Right hindlimb (tissue), 1 donor: ENCODE results near the gene TRMT6.

Experiments used
- DNase-seq: peaks from one replicate; pipeline ENCODE4 v3.0.0-alpha.2; 2018

The TRMT6 gene

DNA sequence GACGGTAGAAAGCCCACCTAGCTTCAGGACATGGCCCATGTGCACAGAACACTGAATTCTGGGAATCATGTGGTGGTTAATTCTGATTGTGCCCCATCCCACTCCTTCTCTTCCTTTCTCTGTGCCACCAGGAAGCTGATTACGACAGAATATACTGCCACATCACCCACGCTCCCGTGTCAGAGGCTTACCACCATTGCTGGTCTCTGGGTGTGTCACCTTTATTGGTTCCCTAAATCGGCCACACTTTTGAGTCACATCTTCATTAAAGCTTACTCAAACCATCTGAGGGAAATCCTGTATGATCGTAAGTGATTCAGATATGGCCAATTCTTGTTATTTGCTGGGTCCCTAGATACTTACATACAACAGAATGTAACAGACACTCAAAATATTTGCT, 3.1 kb downstream of the TRMT6 start:
- DNase-seq: no peak

GRCh38 chr20:5945963-5946362, 4.4 kb downstream of the TRMT6 start:
- DNase-seq: no peak

GRCh38 chr20:5938456-5939029, 11.8 kb downstream of the TRMT6 start:
- DNase-seq: no peak

DNA sequence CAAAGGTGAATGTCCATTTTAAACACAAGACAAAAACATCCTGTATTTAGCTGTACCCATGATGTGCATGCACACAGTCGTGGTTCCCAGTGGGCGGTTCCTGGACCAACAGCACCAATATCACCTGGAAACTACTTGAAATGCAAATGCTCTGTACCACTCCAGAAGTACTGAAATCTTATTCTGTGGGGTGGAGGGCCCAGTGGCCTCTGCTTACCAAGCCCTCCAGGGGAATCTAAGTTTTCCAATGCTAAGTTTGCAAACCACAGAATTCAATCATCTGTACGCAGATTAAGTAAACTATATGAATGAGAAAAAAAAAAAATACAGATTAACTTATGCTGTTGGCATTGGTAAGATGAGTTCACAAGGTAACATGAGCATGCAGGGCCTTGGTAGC, 14.1 kb downstream of the TRMT6 start:
- DNase-seq: no peak

DNA sequence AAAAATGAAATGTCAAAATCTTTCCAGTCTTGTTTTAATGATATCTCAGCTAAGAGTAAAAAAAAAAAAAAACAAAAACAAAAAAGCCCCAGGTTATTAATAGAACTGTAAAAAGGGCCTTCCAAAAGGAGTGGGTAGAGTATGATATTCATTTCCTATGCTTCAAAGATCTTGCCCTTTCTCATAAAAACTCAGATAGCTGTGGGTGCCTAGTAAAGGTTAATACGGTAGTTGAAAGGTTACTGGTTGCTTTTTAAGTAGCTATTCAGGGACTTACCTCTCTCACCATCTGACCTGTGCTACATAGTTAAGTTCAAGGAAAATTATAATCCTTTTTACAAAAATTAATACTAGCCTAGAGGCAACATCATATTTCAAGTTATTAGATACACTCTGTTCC, 14.9 kb downstream of the TRMT6 start:
- DNase-seq: no peak

DNA sequence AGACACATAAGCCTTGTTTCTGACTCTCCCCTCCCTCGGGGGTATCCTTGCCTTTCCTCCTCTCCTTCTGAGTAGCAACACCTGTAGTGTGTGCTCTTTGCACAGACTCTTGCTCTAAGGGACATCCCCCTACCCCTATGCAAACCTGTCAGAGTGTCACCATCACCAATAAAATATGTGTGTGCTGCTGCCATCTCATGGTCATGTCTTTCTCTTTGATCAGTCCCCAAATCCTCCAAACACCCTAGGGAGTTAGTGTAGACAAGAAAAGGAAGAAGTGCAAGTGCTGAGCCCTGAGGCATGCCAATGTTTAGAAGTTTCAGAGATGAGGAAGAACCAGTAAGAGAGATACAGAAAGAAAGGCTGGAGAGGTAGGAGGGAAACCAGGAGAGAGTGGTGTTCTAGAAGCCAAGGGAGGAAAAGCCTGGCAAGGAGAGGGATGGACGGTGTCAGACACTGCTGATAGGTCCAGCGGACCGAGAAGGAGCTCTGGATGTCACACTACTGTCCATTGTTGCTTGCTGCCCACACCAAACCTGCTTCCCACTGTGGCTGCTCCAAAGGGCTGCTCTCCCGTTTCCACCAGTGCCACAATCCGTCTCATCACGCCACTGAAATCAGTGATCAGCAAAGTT, 16.4 kb downstream of the TRMT6 start:
- no peak for DNase-seq

GRCh38 chr20:5932796-5933195, 17.5 kb downstream of the TRMT6 start:
- no peak for DNase-seq

DNA sequence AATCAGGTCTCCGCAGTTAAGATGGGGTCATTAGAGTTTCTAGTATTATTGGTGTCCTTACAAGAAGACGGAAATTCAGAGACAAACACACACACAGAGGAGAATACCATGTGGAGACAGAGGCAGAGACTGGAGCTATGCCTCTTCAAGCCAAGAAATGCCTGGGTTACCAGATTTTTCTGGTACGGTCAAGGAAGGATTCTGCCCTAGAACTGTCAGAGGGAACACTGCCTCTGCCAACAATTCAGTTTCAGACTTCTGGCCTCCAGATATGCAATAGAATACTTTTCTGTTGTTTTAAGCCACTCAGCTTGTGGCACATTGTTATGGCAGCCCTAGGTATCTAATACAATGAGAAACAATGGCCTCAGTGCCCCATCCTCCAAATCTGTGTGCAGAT, 18.9 kb downstream of the TRMT6 start:
- DNase-seq: no peak

DNA sequence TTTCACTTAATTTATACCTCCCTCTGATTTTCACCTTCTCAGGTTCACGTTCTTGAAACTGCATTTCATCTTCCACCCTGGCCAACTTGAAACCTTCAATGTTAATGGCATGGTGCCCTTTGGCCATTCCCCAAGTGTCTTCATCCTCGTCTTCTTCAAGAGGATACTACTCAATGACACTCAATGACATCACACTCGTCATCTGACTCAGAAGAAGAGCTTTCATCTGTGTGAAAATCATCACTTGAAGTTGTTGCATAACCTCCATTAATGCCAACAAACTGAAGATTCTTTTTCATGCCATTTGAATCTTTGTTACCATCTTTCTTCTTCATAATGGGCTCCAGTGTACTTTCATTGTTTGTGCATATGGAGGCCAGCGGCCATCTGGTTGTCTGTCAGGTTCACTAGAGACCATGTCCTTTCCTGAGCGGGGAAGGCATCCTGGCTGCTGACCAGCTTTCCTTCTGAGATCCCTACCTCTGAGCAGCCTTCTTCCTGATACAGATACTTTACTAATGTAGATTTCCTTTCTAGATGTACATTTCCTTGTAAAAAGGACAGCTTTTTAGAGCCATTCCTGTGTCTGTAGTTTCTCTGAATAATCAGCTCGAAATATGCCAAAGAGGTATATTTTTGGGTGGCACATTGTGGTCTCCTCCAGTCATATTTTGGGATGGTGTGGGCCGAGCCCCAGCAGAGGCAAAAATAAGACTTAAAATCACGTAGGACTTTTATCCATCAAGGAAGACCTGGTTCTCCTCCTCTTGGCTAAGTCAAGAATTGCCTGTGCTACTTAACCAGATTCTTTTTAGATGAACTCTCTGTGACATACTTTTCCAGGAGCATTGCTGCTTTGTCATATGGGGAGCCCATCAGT, 21.3 kb downstream of the TRMT6 start:
- no peak for DNase-seq

DNA sequence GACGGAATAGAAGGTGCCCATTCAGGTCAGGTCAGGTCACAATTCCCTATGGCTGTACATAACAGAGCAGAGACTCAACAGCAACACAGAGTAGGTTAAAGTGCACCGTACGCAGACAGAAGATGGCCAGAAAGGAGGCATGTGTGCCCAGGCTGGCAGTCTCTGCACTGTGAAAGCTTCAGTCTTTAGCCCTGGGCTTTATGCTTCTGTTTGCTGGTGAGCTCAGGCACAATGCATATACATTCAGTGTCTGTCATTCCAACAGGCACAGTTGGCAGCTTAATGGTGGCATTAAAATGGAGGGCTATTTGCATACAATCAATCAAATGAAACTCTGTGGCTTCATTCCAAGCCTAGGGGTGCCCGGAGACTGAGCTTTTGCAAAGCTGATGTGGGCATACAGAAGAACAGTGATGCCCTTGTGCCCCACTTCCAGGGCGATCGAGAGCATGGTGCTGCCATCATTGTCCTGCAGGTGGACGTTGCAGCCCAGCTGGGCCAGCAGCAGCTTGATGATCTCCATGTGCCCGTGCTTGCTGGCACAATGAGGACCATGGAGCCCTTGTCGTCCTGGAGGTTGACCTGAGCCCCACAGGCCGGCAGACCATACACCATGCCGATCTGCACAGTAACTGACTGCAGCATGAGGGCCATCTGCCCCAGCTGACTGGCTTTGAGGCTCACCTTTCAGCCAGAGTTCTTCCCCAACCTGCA, 22.4 kb downstream of the TRMT6 start:
- no peak for DNase-seq

DNA sequence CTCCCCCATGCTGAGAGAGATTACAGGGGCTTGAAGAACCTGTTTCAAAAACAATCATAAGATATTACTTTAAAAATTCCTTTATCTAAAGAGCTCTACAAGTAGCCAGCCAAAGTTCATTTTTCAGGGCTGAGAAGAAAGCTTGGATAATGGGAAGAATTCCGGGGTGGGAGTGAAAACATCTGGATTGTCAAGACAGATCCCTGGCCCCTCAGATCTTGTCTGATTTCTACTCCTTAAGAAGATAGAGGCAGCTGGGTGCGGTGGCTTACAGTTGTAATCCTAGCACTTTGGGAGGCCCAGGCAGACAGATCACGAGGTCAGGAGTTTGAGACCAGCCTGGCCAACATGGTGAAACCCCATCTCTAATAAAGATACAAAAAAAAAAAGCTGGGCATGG, 24.8 kb downstream of the TRMT6 start:
- DNase-seq: no peak

GRCh38 chr20:5923493-5923892, 26.8 kb downstream of the TRMT6 start:
- DNase-seq: no peak

DNA sequence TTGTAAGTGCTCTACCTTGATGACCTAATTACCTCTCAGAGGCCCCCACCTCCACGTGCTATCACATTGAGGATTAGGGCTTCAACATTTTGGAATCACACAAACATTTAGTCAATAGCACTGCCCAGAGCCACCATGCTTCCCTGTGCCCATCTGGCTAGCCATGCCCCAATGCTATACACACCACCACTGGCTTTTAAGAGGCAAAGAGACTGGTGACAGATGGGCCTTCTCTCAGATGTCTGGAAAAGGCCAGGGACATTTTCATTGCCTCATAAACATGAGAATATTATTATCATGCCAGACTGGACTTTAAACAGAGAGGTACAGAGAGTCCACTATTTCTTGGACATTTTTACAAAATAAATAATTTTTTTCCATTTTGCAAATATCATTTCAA, 29.8 kb downstream of the TRMT6 start:
- no peak for DNase-seq

GRCh38 chr20:5919626-5920544, 30.4 kb downstream of the TRMT6 start:
- DNase-seq: no peak

GRCh38 chr20:5918856-5919625, 31.3 kb downstream of the TRMT6 start:
- DNase-seq: no peak

GRCh38 chr20:5914859-5915258, 35.5 kb downstream of the TRMT6 start:
- DNase-seq: no peak

DNA sequence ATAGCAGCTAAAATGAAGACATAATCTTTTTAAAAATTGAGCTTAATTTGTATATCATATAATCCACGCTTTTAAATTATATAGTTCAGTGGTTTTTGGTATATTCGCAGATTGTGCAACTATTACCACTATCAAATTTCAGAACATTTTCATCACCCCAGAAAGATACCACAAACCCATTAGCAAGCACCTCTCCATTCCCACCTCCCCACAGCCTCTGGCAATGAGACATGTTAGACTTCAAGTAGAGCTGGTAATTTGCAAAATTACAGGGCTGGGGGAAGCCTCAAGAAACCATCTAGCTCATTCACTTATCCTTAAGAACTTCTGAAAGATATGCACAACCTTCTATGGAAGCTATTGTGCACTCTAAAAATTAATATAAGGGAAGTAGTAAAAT, 37.2 kb downstream of the TRMT6 start:
- DNase-seq: no peak

DNA sequence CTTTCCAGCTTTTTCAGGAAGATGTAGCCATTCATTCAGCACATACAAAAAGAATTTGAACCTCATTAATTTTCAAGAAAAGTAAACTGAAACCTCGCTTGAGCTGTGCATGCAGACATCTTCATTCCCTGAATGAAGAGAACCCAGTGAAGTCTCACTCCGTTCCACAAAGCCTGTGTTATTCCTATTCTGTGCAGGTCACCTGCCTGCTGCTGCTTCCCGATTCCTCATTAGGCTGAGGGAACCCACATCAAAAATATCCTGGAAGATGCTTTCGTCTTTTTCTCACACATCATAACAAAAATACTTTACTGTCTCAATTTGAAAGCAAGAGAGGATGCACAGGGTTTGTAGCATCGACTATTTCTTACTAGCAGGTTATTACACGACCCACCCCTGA, 40.1 kb downstream of the TRMT6 start:
- no peak for DNase-seq

DNA sequence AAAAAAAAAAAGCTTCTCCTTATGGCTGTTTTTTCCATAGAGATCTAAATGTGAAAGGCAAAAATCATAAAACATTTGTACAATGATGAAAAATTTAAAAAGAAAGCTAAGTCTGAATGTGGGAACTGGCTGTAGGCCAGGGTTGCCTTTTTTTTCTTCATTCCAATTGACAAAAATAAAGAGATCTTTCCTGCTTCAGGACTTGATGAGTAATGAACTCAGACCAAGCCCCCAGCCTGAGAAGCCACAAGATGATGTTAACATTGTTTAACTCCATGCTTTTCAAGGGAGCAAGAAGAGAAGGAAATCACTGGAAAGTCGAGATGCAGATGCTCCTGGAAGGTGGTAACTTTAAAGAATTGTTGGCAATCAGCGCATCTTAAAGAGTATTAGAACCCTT, 41.4 kb downstream of the TRMT6 start:
- no peak for DNase-seq

- no peak for DNase-seq
Measured at GRCh38 chr20:5900908-5901307, 49.4 kb downstream of the TRMT6 start.

DNA sequence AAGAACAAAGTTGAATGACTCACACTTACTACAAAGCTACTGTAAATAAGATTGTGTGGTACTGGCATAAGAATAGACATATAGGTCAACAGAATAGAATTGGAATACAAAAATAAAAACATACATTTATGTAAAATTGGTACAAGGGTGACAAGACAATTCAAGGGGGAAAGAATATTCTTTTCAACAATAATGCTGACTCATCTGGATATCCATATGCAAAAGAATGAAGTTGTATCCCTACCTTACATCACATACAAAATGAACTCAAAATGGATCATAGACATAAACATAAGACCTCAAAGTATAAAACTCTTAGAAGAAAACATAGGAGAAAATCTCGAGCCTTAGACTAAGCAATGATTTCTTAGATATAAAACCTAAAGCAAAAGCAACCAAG, 50.9 kb downstream of the TRMT6 start:
- DNase-seq: no peak

DNA sequence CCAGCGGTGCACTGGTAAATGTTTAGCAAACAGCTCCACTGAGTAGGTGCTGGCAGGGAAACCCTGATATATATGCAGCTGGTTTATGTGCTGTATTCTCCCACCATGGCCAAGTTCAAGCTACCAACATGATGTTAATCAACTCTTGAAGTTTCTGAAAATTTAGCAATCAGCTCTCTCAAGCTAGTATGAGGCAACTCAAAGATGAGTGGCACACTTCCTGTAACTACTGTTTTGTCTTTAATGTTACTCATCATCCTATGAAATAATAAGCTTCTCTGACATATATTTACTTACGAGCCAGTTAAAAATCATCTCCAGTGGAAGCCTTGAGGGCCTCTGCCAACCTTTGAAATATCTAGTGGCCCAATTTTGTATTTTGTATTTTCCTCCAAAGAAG, 54.7 kb downstream of the TRMT6 start:
- no peak for DNase-seq
